CD4-positive, alpha-beta T cell treated with Interleukin-21 for 1 hour (primary cell): ENCODE results near the gene SLC15A4.
A peak's percentile ranks its signal among the peaks of the same experiment; 100 is the strongest.

ENCODE experiments used
- DNase-seq: peaks from one replicate; pipeline ENCODE4 v3.0.0-alpha.2; 2020

Gene SLC15A4

DNA sequence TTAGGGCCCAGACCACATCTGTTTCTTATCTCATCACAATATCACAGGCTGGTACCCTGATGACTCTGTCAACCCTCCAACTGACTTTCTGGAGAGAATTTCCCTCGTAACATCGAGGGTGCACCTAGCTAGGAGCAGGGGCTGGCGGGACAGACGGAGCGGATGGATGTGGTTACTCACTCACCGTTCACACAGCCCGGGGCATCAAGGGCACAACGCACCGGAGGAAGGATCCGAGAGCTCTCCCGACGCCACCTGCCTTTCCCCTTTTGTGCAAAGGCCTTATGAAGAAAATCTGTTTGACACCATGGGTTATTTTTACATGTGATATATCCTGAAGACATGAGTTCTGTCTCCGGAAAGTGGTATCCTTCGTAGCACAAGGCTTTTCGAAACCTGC, 31.4 kb downstream of the SLC15A4 start:
- DNase-seq, result no peak

- peak; percentile 48 for DNase-seq
Measured at GRCh38 chr12:128791395-128792322, 32.1 kb downstream of the SLC15A4 start.

DNA sequence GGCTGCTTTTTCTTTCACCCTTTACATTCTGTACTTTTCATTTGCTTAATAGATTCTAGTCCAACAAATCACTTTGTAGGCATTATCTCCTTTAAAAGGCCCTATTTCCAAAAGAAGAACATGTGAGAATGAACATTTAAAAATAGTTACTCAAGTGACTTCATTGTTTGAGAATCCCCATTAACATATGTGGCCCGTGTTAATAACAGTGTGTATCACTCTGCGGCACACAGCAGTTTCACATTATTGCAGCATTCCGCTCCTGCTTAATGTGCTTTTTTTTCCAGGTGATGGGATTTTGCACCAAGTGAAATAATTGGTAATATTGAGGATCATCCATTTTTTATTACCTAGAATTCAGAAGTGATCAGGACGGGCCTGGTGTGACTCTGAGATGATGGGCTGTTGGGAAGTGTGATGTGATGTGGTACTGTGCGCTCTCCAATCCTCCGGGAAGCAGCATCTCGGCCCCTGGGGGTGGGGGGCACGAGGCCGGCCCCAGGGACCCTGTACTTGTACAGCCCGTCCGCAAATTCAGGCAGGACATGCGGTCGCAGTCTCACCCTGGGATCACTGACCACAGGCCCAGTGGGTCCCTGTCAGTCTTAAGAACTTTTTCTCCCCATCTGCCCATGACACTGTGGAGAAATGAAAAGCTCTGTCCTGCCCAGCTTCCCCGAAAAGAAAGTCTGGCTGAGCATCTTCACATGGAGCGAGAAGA, 32.9 kb downstream of the SLC15A4 start:
- DNase-seq, result no peak

GRCh38 chr12:128790221-128790620, 33.5 kb downstream of the SLC15A4 start:
- DNase-seq, result no peak

DNA sequence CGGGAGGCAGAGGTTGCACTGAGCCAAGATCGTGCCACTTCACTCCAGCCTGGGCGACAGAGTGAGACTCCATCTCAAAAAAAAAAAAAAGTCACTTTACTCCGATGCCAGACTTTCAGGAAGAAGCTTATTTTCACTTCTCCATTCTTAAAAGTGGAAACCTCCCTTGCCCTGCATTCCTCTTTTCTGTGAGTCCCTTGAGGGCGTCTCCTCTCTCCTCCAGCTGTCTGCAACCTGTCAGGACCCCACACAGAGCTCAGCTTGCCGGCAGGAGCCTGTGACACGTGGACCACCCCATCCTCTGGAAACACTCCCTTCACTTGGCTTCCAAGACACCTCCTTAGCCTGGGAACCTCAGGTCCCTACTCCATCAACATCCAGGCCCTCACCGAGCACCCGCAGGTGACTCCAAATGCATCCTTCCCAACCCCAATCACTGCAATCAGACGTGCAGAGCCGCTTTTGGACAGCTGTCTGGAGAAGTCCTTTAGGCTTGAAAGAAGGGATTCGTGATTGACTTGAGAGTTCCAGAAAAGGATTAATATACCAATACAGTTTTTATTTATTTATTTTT, 34.3 kb downstream of the SLC15A4 start:
- no peak for DNase-seq

DNA sequence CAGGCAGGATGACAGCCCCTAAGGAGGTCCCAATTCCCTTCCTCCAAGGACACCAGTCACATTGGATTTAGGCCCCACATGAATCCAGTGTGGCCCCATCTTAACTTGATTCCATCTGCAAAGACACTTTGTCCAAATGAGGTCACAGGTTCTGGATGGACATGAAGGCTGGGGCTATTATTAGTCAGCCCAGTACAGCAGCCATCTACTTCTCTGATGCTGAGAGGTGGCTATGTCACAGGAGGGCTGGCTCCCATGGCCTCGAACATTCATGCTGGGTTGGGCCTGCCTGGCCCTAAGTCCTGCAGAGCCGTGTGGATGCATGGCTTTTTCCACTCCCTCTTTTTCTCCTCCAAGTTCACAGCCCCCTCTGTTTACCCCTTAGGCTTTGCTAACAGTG, 35.9 kb downstream of the SLC15A4 start:
- DNase-seq, result no peak

GRCh38 chr12:128786741-128787391, 36.9 kb downstream of the SLC15A4 start:
- DNase-seq, result no peak

DNA sequence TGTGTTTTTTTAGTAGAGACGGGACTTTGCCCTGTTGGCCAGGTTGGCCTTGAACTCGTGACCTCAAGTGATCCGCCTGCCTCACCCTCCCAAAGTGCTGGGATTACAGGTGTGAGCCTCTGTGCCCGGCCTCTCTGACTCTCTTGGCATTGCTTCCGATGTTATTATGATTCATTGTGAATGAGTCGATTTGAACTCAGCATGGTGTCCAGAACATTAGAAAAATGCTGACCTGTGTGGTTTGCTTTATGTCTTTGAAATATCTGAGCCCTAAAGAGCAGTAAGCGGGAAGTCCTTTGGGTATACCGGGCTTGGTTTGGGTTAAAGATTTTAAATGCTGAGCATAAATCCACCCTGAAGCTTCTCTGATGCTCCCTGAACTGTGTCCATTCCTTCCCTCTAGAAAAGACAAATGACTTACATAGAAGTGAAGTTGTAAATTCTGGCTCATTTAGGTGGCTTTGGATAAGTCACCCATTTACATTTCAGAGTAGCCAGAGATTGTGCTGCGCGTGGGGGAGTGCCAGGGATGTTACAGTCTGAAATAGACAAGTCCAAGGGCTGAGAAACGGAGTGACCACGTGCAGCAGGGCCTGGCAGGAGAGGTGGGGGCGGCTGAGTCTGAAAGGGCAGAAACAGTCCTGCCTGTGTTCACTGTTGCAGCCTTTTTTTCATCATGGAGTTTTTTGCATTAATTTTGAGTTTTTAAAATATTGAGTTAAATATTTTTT, 39.6 kb downstream of the SLC15A4 start:
- no peak for DNase-seq

DNA sequence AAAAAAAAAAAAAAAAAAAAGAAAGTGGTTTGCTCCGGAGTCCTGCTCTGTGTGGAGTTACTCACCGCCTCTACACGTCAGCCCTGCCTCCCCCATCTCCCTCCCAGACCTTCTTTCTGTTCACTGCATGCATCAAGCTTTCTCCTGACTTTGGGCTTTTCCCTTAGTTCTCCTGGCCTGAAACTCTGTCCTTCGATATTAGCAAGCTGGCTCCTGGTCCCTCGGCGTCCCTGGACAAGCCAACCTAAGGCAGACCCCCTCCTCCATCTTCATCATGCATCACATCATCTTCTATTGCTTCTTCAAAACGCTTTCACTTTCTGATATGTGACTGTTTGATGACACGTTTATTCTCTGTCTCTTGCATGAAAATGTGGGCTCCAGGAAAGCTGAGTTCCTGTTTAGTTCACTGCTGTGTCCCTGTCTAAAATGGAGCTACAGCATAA, 40.6 kb downstream of the SLC15A4 start:
- DNase-seq, result peak; percentile 44

DNA sequence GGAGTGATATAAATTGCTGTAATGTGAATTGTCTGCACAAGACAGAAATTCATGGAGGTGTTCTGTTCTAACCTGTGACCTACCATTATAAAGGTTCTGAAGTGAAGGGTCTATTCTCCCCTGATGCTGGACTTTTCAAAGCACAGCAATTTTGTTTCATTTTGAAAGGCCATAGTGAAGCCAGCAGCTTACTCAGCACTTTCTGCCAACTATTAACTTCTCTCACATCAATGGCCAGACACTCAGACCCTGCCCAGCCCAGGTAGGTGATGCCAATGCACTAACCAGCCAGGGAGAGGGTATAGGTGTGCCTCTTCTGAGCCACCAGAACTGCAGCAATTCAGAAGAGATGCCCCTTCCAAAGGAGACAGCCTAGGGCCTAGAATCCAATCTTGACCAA, 43.9 kb downstream of the SLC15A4 start:
- DNase-seq, result no peak

DNA sequence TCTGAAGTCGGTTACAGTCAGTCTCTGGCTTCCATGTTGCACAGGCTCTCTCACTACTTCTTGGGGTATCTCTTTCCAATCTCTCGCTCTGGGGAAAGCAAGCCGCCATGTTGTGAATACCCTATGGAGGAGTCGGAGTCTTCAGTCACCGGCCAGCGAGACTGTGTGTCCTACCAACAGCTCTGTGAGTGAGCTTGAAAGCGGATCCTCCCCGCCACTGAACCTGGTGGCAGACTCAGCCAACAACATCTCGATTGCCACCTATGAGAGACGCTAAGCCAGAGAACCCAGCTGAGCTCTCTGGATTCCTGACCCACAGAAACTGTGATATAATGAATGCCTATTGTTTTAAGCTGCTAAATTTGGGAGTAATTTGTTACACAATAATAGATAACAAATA, 51.5 kb downstream of the SLC15A4 start:
- DNase-seq, result no peak

- DNase-seq, result no peak
Measured at GRCh38 chr12:128771681-128772080, 52.1 kb downstream of the SLC15A4 start.

GRCh38 chr12:128767518-128767917, 56.2 kb downstream of the SLC15A4 start:
- no peak for DNase-seq

- no peak for DNase-seq
Measured at GRCh38 chr12:128766738-128767501, 56.8 kb downstream of the SLC15A4 start.

DNA sequence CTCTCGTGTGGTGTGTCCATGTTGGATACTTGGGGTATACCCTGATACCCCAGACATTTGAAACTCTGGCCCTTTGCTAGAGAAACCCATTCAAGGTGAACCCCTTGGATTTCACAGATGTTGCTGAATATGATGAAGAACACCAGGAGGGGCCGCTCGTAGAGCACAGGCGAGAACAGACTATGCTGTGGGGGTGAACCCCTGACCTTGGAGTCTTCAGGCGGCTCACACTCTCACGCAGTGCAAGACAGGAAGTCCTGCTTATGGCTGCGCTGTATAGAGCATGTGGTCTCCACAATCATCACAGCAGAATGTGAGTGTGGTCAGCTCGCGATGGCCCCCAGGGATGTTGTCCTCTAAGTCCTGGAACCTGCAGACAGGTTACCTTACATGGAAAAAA, 60.4 kb downstream of the SLC15A4 start:
- peak; percentile 33 for DNase-seq

DNA sequence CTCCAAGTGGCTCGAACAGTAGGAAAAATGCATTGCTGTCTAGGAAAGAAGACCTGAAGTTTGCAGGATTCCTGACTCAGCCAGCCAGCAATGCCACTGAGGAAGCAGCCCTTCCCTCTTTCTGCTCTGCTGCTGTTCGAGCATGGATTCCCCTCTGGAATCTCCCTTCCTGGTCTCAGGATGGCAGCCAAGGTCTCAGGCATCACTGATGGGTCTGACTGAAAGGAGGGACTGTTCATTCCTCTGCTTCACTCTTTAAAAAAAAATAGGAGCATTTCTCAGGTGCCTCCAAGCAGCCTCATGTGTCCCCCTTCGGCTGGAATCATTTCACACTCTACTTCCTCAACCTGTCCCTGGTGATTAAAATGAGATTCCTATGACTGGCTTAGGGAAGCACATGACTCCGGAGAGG, 62.4 kb downstream of the SLC15A4 start:
- no peak for DNase-seq

- no peak for DNase-seq
Measured at GRCh38 chr12:128755566-128755965, 68.2 kb downstream of the SLC15A4 start.

- no peak for DNase-seq
Measured at GRCh38 chr12:128754275-128754674, 69.5 kb downstream of the SLC15A4 start.

- DNase-seq, result no peak
Measured at GRCh38 chr12:128753438-128753837, 70.3 kb downstream of the SLC15A4 start.

DNA sequence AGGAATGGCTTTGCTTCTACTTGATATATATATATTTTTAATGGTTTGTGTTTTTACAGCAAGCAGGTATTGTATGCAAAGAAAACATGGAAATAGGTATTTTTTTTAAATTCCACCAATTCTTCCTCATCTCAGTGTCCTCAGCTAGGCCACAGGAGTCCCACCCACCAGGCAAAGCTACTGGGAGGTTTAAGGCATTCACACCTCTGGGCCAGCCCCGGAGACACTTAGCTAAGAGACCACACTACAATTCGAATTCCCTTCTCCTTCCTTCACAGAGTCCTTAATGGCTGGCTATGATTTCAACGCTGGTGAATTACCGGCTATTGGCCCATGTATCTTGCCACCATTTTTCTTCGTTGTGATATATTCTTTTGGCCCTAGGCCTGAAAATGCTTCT, 71.4 kb downstream of the SLC15A4 start:
- no peak for DNase-seq

DNA sequence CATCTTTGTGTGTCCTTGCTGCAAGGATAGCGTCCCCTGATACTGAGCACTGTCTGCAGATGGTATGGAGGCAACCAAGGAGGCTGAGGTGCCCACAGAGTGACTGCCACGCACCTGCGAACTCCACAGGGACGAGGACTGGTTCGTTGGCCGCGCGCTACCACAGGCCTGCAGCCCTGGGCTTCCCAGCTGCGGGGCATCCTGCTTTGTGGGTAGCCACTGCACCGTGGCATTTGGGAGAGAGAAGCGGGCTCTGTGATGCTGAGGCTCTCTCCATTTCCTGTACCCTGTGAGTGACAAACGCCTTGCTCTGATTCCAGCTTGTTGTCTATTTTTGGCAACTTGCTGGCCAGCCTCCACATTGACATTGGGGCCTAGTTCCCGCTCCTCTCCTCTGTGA, 76.3 kb downstream of the SLC15A4 start:
- no peak for DNase-seq
